ENCODE data around the gene PLD1.

DNA sequence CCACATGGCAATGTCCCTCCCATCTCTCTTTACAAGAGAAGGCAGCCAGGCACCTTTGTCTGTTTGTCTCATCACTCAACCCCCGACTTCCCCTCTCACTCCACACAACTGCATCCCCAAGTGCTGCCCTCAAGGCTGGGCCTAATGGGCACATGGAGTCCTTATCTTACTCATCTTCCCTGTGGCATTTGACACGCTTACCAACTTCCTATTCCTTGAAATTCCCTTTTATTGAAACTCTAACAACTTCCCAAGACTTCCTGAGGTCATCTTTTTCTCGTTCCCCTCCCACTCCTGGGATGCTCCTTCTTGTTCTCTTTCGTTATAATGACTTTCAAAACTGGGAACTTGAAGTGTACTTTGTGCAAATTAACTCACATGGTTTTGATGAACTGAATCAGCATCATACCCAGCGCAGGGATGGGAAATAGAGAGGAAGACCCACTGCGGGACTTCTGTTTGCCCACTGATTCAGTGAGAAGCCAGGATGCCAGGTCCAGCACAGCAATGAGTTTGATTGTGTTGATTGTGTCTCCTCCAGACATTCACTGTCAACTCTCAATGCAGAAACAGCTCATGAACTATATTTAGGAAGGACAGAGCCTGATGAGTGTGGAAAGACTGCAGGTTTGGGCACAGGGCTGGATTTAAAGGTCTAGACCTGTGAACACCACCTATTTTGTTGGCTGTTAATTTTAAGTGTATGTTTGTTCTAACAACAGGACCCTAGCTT is 245.4 kb downstream of the PLD1 start:
- TF ChIP-seq, protein P1, sequence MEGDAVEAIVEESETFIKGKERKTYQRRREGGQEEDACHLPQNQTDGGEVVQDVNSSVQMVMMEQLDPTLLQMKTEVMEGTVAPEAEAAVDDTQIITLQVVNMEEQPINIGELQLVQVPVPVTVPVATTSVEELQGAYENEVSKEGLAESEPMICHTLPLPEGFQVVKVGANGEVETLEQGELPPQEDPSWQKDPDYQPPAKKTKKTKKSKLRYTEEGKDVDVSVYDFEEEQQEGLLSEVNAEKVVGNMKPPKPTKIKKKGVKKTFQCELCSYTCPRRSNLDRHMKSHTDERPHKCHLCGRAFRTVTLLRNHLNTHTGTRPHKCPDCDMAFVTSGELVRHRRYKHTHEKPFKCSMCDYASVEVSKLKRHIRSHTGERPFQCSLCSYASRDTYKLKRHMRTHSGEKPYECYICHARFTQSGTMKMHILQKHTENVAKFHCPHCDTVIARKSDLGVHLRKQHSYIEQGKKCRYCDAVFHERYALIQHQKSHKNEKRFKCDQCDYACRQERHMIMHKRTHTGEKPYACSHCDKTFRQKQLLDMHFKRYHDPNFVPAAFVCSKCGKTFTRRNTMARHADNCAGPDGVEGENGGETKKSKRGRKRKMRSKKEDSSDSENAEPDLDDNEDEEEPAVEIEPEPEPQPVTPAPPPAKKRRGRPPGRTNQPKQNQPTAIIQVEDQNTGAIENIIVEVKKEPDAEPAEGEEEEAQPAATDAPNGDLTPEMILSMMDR (IDR thresholded peaks at IDR 0.05) = no peak
- TF ChIP-seq POLR2A (IDR thresholded peaks at IDR 0.05) = no peak

Data from esophagus squamous epithelium (tissue), 4 donors.